GM21381 (cell line): ENCODE measurements around the gene CHMP5.

ENCODE experiments used
- ATAC-seq: cut with Tn5 transposase; IDR thresholded peaks from one replicate; pipeline ENCODE4 v1.9.1; 2021; ENCODE audit warnings: mild to moderate bottlenecking, moderate library complexity; ENCODE audit not compliant: unreplicated experiment

The CHMP5 gene

DNA sequence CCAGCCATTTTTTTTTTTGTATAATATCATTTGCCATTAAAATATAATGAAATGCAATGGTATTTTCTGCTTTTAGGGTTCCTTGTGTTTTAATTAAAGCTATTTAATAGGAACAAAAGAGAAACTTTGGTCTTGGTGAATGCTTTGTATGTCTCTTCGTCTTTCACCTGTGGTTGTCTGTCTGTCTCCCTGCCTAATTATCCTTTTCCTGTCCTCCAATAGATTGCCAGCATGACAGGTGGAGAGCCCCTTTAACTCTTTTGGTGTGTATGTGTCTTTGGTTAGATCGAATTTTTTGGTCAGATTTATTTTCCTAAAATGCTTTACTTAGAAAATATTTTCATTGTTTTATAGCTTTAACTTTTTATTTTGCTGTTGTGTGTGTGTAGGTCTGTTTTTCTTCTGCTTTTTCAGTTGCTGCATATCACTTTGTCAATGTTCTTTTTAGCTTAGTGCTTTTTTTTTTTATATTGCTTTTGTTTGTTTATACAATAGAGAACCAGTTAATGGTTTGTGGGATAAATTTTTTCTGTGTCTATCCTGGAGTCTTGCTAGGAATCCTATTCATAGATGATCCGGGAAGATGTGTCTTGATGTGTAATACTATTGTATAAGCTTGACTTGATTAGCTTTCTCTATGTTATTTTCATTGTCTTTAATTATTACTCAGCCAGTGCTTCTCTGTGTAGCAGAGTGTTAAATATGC is 8.6 kb downstream of the CHMP5 start:
- ATAC-seq: no peak

GRCh38 chr9:33273972-33274328 is 9.1 kb downstream of the CHMP5 start:
- ATAC-seq: no peak

DNA sequence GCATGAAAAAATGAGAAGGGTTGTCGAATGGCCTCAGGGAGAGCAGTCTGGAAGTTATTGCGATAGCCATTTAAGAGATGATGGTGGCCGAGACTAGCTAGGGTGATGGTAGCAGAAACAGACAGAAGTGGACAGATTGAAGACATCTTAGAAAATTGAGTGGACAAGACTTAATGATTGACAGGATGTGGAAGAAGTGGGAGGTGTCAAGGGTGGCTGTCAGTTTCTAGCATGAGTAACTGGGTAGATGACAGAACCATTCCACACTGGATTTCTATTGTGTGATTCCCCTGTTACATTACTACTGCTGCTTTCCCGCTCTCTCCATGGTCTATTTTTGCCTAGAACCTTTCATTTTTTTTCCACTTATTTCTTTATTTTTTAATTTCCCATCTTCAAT is 12.6 kb downstream of the CHMP5 start:
- no peak for ATAC-seq

GRCh38 chr9:33285502-33285901 is 20.7 kb downstream of the CHMP5 start:
- no peak for ATAC-seq

- ATAC-seq: no peak
Observed at GRCh38 chr9:33287087-33287490, 22.2 kb downstream of the CHMP5 start.

GRCh38 chr9:33288235-33288634 is 23.4 kb downstream of the CHMP5 start:
- ATAC-seq: no peak

DNA sequence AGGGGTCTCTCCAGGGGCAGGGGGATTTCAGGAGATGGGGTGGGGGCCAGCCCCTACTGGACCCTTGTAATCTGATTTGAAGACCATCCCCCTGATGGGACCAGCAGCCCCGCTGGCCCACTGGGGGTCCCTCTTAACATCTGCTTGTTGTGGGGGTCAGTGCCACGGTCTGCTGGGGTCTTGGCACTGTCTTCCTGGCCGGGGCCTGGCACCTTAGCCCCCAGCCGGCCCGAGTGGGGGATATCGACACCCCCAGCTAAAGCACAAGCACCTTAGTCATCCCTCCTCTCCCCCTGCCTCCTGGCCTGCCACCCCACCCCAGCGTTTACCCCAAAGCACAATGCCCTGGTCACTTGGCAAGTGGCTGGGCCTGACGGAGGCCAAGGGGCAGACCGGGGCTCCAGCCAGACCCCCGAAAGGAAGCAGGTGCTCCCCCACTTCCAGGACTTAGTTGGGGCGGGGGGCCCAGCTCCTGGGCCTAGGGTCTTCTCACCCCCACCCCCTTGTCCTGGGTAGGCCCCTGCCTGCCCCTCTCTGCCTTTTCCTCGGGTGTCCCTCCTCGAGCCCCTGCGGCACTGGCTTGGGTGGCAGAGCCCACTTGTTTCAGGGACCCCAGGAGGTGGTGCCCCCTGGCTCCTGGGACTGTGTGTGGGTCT is 24.1 kb downstream of the CHMP5 start:
- ATAC-seq: no peak

DNA sequence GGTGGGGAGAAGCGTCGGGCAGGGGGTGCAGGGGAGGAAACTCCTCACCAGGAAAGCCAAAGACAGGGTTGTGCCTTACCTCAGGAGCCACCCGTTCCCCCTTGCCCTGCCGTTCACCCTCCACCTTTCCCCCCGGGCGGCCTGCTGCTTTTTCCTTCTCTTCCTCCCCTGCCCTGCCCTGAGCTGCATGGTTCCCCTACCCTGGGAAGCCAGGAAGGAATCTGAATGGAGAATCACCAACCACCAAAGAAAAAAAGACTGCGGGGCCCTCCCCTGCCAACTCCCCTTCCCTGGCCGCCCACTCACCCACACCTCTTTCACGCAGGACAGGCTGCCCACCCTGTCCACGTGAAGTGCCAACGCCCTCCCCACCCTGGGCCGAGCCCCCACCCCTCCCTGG is 24.6 kb downstream of the CHMP5 start:
- ATAC-seq: no peak

GRCh38 chr9:33289936-33290246 is 25.0 kb downstream of the CHMP5 start:
- ATAC-seq: peak; percentile 26

DNA sequence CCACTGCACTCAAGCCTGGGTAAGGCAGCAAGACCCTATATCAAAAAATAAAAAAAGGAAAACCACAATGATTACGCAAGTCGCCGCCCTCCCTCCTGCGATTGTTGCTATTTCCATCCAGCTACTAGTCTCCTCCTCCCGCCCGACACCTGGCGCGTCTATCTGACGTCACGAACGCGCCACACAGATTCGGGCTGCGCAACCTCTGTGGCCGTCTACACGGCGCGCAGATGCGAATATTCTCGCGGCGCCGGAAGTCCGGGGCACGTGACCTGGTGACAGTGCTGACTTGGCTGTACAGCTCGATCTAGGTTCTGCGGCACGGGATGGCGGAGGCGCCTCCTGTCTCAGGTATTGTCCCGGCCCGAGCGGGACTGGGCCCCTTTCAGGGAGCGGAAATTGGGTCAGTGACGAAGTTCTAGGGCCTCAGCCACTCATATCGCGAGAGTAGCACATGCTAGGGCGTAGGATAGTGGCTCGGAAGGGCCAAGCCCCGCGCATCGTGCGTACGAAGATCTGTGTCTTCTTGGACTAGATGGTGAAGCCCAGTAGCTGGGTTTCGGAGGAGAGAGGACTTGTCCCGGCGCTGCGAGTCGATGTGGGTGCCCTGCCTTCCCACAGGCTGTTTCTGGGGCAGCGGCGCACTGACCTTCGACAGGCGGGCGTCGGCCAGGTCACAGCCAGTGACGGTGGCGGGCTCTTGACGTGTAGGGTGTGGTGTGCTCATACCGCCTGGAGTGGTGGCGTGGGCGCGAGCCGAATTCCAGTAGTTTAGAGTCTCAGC is 25.6 kb downstream of the CHMP5 start, which contains the start of gene NFX1:
TSS of gene NFX1 (plus strand) at position 270 of the 784 bp plus-strand sequence. CDS start at position 327, 57 bp downstream.
- ATAC-seq: peak; percentile 85

GRCh38 chr9:33291031-33291397 is 26.2 kb downstream of the CHMP5 start:
- no peak for ATAC-seq

GRCh38 chr9:33291901-33292300 is 27.1 kb downstream of the CHMP5 start:
- no peak for ATAC-seq

DNA sequence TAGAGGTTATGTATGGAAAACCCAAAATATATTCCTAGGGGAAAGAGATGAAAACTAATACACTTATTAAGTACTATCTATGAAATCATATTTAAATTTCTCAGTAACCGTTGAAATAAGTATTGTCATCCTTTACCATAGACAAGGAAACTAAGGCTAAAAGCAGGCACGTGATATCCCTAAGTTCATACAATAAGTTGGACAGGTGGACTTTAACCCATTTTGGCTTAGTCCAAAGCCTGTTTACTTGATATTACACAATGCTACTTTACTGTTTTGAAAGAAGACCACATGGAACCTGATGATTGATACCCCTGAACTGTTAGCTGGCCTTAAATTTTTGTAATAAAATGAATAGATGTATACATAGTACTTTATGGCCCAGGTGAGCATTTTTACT is 28.9 kb downstream of the CHMP5 start:
- no peak for ATAC-seq

- ATAC-seq: no peak
Observed at GRCh38 chr9:33294670-33295432, 30.0 kb downstream of the CHMP5 start.

DNA sequence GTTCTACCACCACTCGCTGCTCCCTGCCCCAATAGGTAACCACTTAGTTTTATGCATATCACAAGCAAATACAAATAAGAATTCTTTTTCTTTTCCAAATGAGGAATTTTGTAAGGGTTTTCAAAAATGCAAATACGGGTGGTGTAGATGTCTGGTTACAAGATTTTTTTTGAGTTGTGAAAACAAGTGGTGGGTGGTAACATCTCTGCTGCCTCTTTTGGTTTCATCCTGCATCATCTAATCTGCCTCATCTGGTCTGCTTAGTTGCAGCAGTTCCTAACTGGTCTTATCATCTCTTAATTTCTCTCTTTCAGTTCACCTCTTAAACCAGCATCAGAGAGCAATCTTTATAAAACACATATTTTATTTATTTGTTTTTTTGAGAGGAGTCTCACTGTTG is 30.7 kb downstream of the CHMP5 start:
- no peak for ATAC-seq

DNA sequence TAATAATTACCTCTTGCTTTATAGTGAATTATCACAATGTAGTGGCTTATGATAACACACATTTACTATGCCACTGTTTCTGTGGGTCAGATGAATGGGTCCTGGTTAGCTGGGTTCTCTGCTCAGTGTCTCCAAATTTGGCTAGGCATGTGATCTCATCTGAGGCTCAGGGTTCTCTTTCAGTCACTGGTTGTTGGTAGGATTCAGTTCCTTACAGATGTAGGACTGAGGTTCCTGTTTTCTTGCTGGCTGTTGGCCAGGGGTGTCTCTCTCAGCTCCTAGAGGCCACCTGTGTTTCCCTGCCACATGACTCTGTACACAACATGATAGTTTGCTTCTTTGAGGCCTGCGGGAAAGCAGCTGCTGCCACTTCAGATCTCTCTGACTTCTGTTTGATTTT is 32.6 kb downstream of the CHMP5 start:
- ATAC-seq: peak; percentile 93

DNA sequence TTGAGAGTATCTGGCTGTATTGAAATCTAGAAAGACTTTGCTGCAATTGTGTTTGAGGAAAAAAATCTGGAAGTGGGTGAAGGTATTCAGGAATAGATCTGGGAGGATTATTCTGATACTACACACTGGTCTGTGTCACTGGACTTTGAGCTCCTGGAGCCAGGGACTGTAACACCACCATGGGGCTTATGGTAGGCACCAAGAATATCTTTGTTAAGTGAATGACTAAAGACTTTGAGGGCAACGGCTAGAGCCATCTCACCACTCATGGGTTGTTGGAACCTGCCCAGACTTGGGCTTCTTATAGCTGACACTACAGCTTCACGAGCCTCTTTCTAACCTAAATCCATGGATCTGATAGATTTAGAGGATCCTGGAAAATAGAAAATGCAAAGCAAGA is 35.7 kb downstream of the CHMP5 start:
- no peak for ATAC-seq

DNA sequence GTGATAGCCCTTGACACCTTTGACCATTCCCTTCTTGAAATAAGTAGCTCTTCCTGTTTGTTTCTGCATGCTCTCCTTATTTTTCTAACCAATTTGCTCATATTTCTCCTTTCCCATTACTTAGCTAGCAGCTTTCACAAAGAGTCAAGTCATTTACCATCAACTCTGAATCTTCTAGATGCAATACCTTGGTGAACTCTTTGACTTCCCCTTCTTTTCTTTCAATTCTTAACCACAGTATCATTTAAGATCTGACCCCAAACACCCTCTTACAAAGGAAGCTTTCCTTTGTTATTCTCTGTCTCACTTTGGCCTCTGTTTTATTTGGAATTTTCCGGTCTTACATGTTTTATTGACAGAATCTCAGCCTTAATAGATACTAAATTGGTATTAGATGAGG is 39.5 kb downstream of the CHMP5 start:
- no peak for ATAC-seq

- ATAC-seq: no peak
Observed at GRCh38 chr9:33306037-33306436, 41.2 kb downstream of the CHMP5 start.

- no peak for ATAC-seq
Observed at GRCh38 chr9:33307067-33307466, 42.2 kb downstream of the CHMP5 start.

GRCh38 chr9:33309903-33310302 is 45.1 kb downstream of the CHMP5 start:
- no peak for ATAC-seq
